Lower lobe of right lung (tissue), 2 donors: ENCODE measurements around the gene CHST7. TPM values are rescaled to one million over a fixed set of nuclear protein-coding genes. Genes with fewer than 3 reads are reported as not detected.
A peak's percentile ranks its signal among the peaks of the same experiment; 100 is the strongest.

Source experiments
- ATAC-seq, 2 donors: fragments of 200-7000 bp; cut with Tn5 transposase; one replicate each; pipeline ENCODE4 v1.9.1; 2020 to 2022; ENCODE audit warnings: mild to moderate bottlenecking in 2 of 2, moderate library complexity in 2 of 2
- DNase-seq: peaks from one replicate; pipeline ENCODE4 v3.0.0-alpha.2; 2020
- H3K27ac ChIP-seq: fragments of 200-600 bp; one replicate; pipeline ENCODE4 v1.8.0; 2022
- H3K27me3 ChIP-seq: fragments of 200-600 bp; one replicate; pipeline ENCODE4 v1.8.0; 2022; ENCODE audit warnings: low read depth
- H3K36me3 ChIP-seq: fragments of 200-600 bp; one replicate; pipeline ENCODE4 v1.8.0; 2022; ENCODE audit warnings: mild to moderate bottlenecking
- H3K4me1 ChIP-seq: fragments of 200-600 bp; one replicate; pipeline ENCODE4 v1.8.0; 2022
- H3K4me3 ChIP-seq: fragments of 200-600 bp; one replicate; pipeline ENCODE4 v1.8.0; 2022; ENCODE audit warnings: mild to moderate bottlenecking
- H3K9me3 ChIP-seq: fragments of 200-600 bp; one replicate; pipeline ENCODE4 v1.8.0; 2022
- intact Hi-C: fragments of 100-400 bp; cut with DNase I; formaldehyde crosslinking; loops from one replicate; pipeline ENCODE4 v1.11.0; 2022
- total RNA-seq: library from RNA; stranded (reverse); fragmentation: NEBNext Ultra II Directional; extraction: Animal tissue kit (Norgen Biotek cat#: 25700); gene quantifications from one replicate; pipeline ENCODE4 v1.2.1, GENCODE V29; 2021
- TF ChIP-seq, protein P1 (sequence below): fragments of 200-600 bp; IDR thresholded peaks from one replicate; pipeline ENCODE4 v1.8.0; 2022; ENCODE audit warnings: antibody characterized with exemption, mild to moderate bottlenecking
- donor health status: DM: no; HTN: yes; CAD: no; lungs with severe emphysema.

Gene CHST7
- total RNA-seq, 1 donor from 2014 or later, result 7.4 TPM

DNA sequence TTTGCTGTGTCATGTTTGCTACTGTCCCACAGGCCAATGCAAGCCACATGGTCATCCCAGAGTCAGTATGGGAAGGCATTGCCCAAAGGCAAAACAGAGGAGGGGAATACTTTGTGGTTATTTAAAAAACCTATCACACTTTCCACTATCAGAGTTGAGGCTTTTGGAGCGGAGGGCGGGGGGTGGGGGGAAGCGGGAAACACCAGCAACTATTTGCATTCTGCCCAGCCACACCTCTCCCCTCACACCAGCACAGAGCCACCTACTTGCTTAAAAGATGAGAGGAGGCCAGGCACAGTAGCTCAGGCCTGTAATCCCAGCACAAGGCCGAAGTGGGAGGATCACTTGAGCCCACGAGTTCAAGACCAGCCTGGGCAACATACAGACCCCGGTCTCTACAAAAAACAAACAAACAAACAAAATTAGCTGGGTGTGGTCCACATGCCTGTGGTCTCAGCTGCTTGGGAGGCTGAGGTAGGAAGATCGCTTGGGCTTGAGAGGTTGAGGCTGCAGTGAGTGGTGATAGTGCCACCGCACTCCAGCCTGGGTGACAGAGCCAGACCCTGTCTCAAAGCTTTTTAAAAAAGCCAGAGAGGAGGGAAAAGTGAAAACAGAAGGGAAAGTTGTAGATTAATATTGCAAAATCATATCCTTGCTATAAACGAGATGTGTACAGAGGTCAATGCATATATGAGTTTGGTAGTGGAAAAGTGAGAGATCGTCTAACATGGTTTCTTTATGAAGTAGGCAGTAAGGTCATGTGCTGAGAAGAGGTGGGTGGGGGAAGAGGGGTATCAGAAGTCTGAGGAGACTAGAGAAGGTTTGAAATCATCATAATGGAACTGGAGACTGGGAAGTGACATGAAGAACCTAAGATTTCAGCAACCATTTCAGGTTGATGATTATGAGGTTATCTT lies 1.9 kb upstream of the CHST7 start:
- no peak for ATAC-seq
- TF ChIP-seq, protein P1, sequence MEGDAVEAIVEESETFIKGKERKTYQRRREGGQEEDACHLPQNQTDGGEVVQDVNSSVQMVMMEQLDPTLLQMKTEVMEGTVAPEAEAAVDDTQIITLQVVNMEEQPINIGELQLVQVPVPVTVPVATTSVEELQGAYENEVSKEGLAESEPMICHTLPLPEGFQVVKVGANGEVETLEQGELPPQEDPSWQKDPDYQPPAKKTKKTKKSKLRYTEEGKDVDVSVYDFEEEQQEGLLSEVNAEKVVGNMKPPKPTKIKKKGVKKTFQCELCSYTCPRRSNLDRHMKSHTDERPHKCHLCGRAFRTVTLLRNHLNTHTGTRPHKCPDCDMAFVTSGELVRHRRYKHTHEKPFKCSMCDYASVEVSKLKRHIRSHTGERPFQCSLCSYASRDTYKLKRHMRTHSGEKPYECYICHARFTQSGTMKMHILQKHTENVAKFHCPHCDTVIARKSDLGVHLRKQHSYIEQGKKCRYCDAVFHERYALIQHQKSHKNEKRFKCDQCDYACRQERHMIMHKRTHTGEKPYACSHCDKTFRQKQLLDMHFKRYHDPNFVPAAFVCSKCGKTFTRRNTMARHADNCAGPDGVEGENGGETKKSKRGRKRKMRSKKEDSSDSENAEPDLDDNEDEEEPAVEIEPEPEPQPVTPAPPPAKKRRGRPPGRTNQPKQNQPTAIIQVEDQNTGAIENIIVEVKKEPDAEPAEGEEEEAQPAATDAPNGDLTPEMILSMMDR, result no peak

DNA sequence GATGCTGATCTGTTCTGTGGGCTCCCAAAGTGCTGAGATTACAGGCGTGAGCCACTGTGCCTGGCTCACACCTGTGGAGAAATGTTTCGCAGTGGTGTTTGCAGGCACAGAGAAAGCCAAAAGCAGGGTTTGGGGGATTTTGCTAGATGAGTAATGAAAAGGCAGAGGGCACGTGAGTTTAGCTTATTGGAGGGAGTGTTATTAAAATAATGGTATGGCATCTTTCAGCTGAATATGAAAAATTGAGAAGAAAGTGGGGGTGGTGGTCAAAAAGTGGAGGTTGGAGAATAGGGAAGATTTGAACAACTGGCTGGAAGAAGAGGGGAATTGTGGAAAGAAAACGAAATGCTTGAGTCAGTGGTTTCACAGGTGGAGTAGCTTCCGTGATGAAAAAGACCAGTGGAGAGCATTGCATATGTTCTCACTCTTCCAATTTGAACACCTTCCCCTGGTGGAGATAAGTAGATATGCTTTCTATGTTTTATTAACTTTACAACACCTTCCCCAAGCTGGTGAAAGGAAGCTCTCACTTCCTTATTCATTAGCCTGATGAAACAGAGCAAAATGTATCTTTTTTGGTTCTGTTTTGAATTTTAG lies 1.1 kb upstream of the CHST7 start:
- TF ChIP-seq, protein P1, result no peak
- Histone ChIP-seq H3K27me3 (no peaks in the 10 kb centered on the region), H3K4me3 (no peak overlapping the region), H3K36me3 (no peaks in the 10 kb centered on the region), H3K9me3 (no peaks in the 10 kb centered on the region), H3K27ac (no peak overlapping the region), H3K4me1 (no peaks in the 10 kb centered on the region)
- ATAC-seq (no peak), DNase-seq (no peak)
- intact Hi-C loops, result no loop called here

More for the DNA sequence above, 1.9 kb upstream of the CHST7 start:
- Histone ChIP-seq H3K9me3 (no peaks in the 10 kb centered on the region), H3K27me3 (no peaks in the 10 kb centered on the region), H3K36me3 (no peaks in the 10 kb centered on the region), H3K4me3 (no peak overlapping the region), H3K4me1 (no peaks in the 10 kb centered on the region), H3K27ac (no peak overlapping the region)
- no peak for DNase-seq
- intact Hi-C loops, result no loop called here

DNA sequence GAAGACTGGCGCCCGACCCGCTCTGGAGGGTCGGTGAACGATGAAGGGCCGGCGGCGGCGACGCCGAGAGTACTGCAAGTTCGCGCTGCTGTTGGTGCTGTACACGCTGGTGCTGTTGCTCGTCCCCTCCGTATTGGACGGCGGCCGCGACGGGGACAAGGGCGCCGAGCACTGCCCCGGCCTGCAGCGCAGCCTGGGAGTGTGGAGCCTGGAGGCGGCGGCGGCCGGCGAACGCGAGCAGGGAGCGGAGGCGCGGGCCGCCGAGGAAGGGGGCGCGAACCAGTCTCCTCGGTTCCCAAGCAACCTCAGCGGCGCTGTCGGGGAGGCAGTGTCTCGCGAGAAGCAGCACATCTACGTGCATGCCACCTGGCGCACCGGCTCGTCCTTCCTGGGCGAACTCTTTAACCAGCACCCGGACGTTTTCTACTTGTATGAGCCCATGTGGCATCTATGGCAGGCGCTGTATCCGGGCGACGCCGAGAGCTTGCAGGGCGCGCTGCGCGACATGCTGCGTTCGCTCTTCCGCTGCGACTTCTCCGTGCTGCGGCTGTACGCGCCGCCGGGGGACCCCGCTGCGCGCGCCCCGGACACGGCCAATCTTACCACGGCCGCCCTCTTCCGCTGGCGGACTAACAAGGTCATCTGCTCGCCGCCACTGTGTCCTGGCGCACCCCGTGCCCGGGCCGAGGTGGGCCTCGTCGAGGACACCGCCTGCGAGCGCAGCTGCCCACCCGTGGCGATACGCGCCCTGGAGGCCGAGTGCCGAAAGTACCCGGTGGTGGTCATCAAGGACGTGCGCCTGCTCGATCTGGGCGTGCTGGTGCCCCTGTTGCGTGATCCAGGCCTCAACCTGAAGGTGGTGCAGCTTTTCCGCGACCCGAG lies 568 bp downstream of the CHST7 start:
- DNase-seq (peak; percentile 73), ATAC-seq (peak; percentile 54 to 67)
- Histone ChIP-seq H3K4me1 (no peaks in the 10 kb centered on the region), H3K9me3 (no peaks in the 10 kb centered on the region), H3K4me3 (peak overlapping the region; percentile 63), H3K27me3 (no peaks in the 10 kb centered on the region), H3K27ac (peak overlapping the region; percentile 62), H3K36me3 (no peaks in the 10 kb centered on the region)
- intact Hi-C loops, result no loop called here
- TF ChIP-seq, protein P1, result no peak

DNA sequence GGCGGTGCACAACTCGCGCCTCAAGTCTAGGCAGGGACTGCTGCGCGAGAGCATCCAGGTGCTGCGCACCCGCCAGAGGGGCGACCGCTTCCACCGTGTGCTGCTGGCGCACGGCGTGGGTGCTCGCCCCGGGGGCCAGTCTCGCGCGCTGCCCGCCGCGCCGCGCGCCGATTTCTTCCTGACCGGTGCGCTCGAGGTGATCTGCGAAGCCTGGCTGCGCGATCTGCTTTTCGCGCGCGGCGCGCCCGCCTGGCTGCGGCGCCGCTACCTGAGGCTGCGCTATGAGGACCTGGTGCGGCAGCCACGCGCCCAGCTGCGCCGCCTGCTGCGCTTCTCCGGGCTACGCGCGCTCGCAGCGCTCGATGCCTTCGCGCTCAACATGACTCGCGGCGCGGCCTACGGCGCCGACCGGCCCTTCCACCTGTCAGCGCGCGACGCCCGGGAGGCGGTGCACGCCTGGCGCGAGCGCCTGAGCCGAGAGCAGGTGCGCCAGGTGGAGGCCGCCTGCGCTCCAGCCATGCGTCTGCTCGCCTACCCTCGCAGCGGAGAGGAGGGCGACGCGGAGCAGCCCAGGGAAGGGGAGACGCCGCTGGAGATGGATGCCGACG lies 1.3 kb downstream of the CHST7 start:
- DNase-seq, result peak; percentile 55
- peak; percentile 62 to 73 for ATAC-seq
- peak overlapping the region; percentile 62 for H3K27ac ChIP-seq
- no peaks in the 10 kb centered on the region for H3K4me1 ChIP-seq
- TF ChIP-seq, protein P1, result no peak
- no peaks in the 10 kb centered on the region for H3K9me3 ChIP-seq
- H3K4me3 ChIP-seq, result peak overlapping the region; percentile 63
- H3K27me3 ChIP-seq, result no peaks in the 10 kb centered on the region
- intact Hi-C loops, result no loop called here
- H3K36me3 ChIP-seq, result no peaks in the 10 kb centered on the region

DNA sequence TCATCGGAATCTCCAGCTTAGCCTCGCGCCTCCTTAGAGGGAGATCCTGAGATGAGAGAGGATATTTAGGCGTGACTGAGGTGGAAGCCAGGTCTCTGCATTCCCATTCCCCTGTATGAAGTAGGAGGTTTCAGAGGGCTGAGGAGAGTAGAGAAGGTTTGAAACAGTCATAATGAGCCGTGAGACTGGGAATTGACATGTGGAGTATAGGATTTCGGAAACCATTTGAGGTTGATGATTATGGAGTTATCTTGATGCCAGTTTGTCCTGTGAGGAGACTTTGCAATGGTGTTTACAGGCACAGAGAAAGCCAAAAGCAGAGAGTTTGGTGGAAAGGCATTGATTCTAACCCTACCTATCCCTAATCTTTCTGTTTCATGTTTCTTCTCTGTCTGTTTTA lies 2.0 kb downstream of the CHST7 start:
- no peak for ATAC-seq
- DNase-seq, result no peak
- Histone ChIP-seq H3K9me3 (no peaks in the 10 kb centered on the region), H3K27me3 (no peaks in the 10 kb centered on the region), H3K4me3 (peak overlapping the region; percentile 63), H3K4me1 (no peaks in the 10 kb centered on the region), H3K36me3 (no peaks in the 10 kb centered on the region), H3K27ac (no peak overlapping the region)
- intact Hi-C loops, result no loop called here
- TF ChIP-seq, protein P1, result no peak
